ENCODE results near the gene JHY.

DNA sequence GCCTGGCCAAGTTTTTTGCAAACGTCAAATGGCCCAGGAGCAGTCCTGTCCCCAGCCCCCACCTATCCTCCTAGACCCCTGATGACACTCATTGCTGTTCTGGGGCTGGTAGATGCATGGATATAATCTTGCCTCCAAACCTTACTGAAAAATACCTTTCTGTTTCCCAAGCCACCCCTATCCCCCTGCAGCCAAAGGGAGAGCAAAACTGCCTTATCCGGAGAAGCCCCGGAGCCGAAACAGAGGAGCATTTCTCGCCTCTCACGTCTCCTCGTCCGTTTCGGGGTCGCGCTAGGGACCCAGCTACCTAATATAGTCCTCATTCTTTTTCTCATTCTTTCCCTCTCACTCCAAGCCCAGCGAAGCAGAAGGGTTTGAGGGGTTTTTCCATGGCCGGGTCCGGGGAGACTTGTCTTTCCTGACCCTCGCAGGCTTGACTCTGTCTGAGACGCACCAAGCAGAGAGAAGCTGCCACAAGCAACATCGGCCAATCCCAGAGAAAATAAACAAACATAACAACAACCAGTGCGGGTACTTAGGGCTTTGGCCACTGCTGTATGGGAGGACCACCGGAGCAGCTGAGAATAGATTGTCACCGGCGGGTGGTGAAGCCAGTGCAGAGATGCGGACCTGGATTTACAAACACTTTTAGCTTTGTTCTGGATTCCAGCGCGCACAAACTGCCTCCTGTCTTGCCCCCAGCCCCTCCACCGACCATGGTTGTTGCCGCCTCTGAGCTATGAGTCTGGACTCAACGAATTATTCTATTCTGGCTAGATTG, 97.4 kb downstream of the JHY start:
- TF ChIP-seq POLR2A (IDR thresholded peaks at IDR 0.05) = no peak
- TF ChIP-seq CTCF (IDR thresholded peaks at IDR 0.05 in 8 of 11, conservative IDR thresholded peaks at IDR 0.05 in 3 of 11) = no peak
- TF ChIP-seq POLR2AphosphoS5 (IDR thresholded peaks at IDR 0.05) = no peak

Measured in spleen (tissue), 7 donors.